A549 (cell line): ENCODE measurements around the gene EGFLAM.

Source experiments
- CHD2 ChIP-seq: fragments of 150-350 bp; IDR thresholded peaks from 2 replicates; pipeline ENCODE4 v1.6.1; 2014; ENCODE audit warnings: low read length; ENCODE audit not compliant: partially characterized antibody
- CTCF ChIP-seq: fragments of >200 bp; sonication (Bioruptor Twin); formaldehyde crosslinking; IDR thresholded peaks from 3 replicates; pipeline ENCODE4 v1.5.1; 2016
- ELK1 ChIP-seq: fragments of 150-350 bp; IDR thresholded peaks from 2 replicates; pipeline ENCODE4 v1.6.1; 2014; ENCODE audit warnings: low read depth, mild to moderate bottlenecking, low read length
- EP300 ChIP-seq, 2 experiments: fragments of >200 bp; sonication (Bioruptor Twin); formaldehyde crosslinking; IDR thresholded peaks; 2 replicates in 1 of 2; 3 replicates in 1 of 2; pipeline ENCODE4 v1.6.1; 2016 to 2017
- FOXS1 ChIP-seq: fragments of 250-450 bp; sonication (Bioruptor Pico); IDR thresholded peaks from 2 replicates; pipeline ENCODE4 v1.5.0; 2020; ENCODE audit warnings: mild to moderate bottlenecking, moderate library complexity
- JUN ChIP-seq, 2 experiments: fragments of >200 bp; sonication (Bioruptor Twin); formaldehyde crosslinking; IDR thresholded peaks; 2 replicates in 1 of 2; 3 replicates in 1 of 2; pipeline ENCODE4 v1.6.1; 2016 to 2017
- POLR2A ChIP-seq: IDR thresholded peaks from 2 replicates; pipeline ENCODE4 v1.6.1; 2012; ENCODE audit warnings: mild to moderate bottlenecking, low read length
- RAD21 ChIP-seq, 2 experiments: fragments of >200 bp in 1 of 2; sonication (Bioruptor Twin) in 1 of 2; formaldehyde crosslinking in 1 of 2; IDR thresholded peaks in 1 of 2; conservative IDR thresholded peaks in 1 of 2; 2 replicates in 1 of 2; 3 replicates in 1 of 2; pipeline ENCODE4 v1.6.1; 2012 to 2018; ENCODE audit warnings: inconsistent platforms in 1 of 2
- RCOR1 ChIP-seq: fragments of 150-350 bp; IDR thresholded peaks from 2 replicates; pipeline ENCODE4 v1.6.1; 2014; ENCODE audit warnings: antibody characterized with exemption, low read length, low read depth
- SMC3 ChIP-seq: fragments of >200 bp; sonication (Bioruptor Twin); formaldehyde crosslinking; IDR thresholded peaks from 3 replicates; pipeline ENCODE4 v1.6.1; 2018; ENCODE audit warnings: inconsistent platforms
- TP53 ChIP-seq: fragments of 250-450 bp; sonication (Bioruptor Pico); IDR thresholded peaks from 2 replicates; pipeline ENCODE4 v1.5.0; 2021; ENCODE audit warnings: mild to moderate bottlenecking, moderate library complexity

- TF ChIP-seq JUN (IDR thresholded peaks at IDR 0.05) (no peak), CTCF (no peak), SMC3 (no peak), ELK1 (no peak), EP300 (IDR thresholded peaks at IDR 0.05) (no peak), TP53 (CRISPR knock-in tag) (no peak), RAD21 (conservative IDR thresholded peaks at IDR 0.05 in 1 of 2, IDR thresholded peaks at IDR 0.05 in 1 of 2) (no peak), FOXS1 (CRISPR knock-in tag) (no peak), CHD2 (no peak), RCOR1 (no peak), POLR2A (no peak)
Measured at GRCh38 chr5:38442247-38442573, 183.9 kb downstream of the EGFLAM start.
